Activated B cell treated with CpG ODN at 0.5 μM for 24 hours (primary cell): ENCODE data around the gene SLC39A1. TPM values are rescaled to one million over a fixed set of nuclear protein-coding genes. Genes with fewer than 3 reads are reported as not detected.

Experiments
- ATAC-seq: fragments of 200-7000 bp; cut with Tn5 transposase; one replicate; pipeline ENCODE4 v1.10.0; 2021; ENCODE audit warnings: low read depth, mild to moderate bottlenecking, moderate library complexity
- CTCF ChIA-PET: fragments of 350-600 bp; sonication (Branson Sonifier 250); formaldehyde crosslinking; loops from one replicate; lab custom pipeline; 2021; ENCODE audit warnings: antibody characterized with exemption; lab: Charles Lee
- POLR2A ChIA-PET: fragments of 350-600 bp; sonication (Branson Sonifier 250); formaldehyde crosslinking; loops from one replicate; lab custom pipeline; 2021; ENCODE audit warnings: antibody characterized with exemption; lab: Charles Lee
- DNase-seq: peaks from one replicate; pipeline ENCODE4 v3.0.0; 2022
- H3K27ac Mint-ChIP-seq: one replicate; pipeline ENCODE4 v1.8.0; 2020; ENCODE audit warnings: mixed read lengths
- H3K27me3 Mint-ChIP-seq: one replicate; pipeline ENCODE4 v1.8.0; 2021; ENCODE audit warnings: mixed read lengths
- H3K36me3 Mint-ChIP-seq: one replicate; pipeline ENCODE4 v1.8.0; 2021; ENCODE audit warnings: low read depth, mixed read lengths
- H3K4me1 Mint-ChIP-seq: one replicate; pipeline ENCODE4 v1.8.0; 2021; ENCODE audit warnings: mixed read lengths
- H3K4me3 Mint-ChIP-seq: one replicate; pipeline ENCODE4 v1.8.0; 2020; ENCODE audit warnings: mild to moderate bottlenecking, mixed read lengths
- H3K9me3 Mint-ChIP-seq: one replicate; pipeline ENCODE4 v1.8.0; 2020; ENCODE audit warnings: mixed read lengths
- CTCF ChIP-seq: fragments of 200-600 bp; IDR thresholded peaks from one replicate; pipeline ENCODE4 v1.8.0; 2022; ENCODE audit warnings: antibody characterized with exemption, mild to moderate bottlenecking
- intact Hi-C: fragments of 100-400 bp; cut with micrococcal nuclease; formaldehyde crosslinking; loops from one replicate; pipeline ENCODE4 v1.15.1; 2024
- total RNA-seq: library from RNA; stranded (reverse); gene quantifications from 2 replicates; pipeline ENCODE4 v1.2.3, GENCODE V29; 2022

Gene SLC39A1
- total RNA-seq, 1 donor from 2014 or later, result 56.3 TPM

DNA sequence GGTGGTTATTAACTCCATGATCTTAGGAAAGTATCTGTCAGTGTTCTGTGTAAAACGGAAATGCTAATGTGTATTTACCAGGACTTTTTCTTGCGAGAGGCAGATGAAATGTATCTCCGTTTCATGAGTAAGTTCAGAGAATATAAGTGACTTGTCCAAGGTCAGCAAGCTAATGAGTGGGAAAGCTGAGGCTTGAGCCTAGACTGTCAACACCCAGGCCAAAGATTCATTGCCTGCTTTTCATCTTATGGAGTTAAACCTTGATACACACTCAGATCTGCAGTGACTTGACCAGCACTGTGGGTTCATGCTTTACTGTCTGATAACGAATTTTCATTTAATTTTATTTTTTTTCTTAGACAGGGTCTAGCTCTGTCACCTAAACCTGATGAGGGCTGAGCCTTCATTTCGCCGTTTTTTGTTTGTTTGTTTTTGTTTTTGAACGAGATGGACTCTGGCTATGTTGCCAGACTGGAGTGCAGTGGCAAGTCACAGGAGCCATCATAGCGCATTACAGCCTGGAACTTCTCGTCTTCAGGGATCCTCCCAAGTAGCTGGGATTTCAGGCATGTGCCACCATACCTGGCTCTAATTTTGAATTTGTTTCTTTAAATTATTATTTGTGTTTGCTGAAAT is 15.1 kb upstream of the SLC39A1 start:
- Mint-ChIP-seq H3K9me3 (no peaks in the 10 kb centered on the region), H3K27me3 (no peaks in the 10 kb centered on the region), H3K4me1 (peaks cover 32% of the 10 kb centered on the region), H3K4me3 (peak overlapping the region; percentile 98), H3K36me3 (peaks cover 38% of the 10 kb centered on the region), H3K27ac (peak overlapping the region; percentile 96)
- intact Hi-C loops, result no loop called here
- DNase-seq, result no peak
- no peak for ATAC-seq
- POLR2A ChIA-PET, result interaction anchor here (0.6 to 8.0 kb wide), 11 partner anchors 8 to 412 kb away, joined by 3 to 230 read pairs (median 25); partner anchors contain the start of genes CREB3L4, CRTC2, DENND4B and GATAD2B
- CTCF ChIA-PET, result interaction anchor here (1.2 to 2.9 kb wide), 5 partner anchors 8 to 164 kb away, joined by 4 to 15 read pairs (median 7); partner anchors contain the start of genes CREB3L4, CRTC2 and RAB13
- TF ChIP-seq CTCF, result no peak

DNA sequence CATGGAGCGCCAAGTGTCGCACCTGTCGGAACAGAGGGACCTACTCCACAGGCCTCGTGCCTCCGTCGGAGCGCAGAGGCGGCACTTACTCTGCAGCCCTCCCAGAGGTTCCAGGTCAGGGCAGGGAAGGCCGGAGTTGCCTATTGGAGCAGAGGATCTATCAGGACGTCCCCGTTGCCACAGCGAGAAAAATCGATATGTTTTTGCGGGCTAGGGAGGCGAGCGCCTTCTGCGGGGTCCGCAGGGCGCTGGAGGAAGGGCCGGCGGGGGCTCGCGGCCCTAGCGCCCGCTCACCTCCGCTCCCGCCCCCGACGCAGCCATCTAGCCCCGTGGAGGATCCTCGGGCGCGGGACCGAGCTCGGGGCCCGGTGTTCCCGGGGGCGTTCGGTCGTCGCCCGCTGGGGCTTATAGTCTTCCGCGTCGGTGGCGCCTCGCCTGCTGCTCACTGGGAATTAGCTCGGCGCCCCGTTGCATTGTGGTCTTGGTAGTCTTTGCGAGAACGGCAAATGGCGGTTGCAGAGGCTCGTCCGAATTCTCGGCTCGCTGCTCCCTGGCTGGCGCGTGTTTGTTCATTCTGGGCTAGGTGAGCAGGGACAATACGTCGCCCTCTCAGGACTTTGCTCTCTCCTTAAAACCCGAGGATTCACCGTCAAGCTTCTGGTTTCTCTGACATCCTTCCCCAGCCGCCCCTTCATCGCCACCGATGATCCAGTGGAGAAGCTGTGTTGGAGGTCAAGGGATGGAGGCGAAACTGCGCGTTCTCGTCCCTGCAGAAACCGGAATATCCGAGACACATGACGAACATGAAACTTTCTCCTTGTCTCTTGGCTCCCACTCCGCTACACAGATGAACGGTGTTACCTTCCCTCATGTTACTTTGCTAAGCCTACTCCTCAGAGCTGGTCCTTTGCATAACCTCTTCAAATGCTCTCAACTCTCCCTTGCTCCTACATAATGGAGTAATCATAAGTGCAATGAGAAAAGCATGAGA is 14.2 kb upstream of the SLC39A1 start, which contains the start of gene JTB:
TSS of gene JTB (minus strand) at position 425 of the 991 bp plus-strand sequence. CDS start at position 3, 422 bp downstream.
- Mint-ChIP-seq H3K27ac (peak within 1 kb of the TSS; percentile 97), H3K36me3 (peaks cover 47% of the 10 kb centered on the region), H3K9me3 (no peaks in the 10 kb centered on the region), H3K27me3 (no peaks in the 10 kb centered on the region), H3K4me1 (peaks cover 32% of the 10 kb centered on the region), H3K4me3 (peak within 1 kb of the TSS; percentile 98)
- ATAC-seq, result peak; percentile 97
- peak; percentile 72 for DNase-seq
- intact Hi-C loops, result loop anchor here (1.0 to 2.0 kb wide), 5 partner anchors 8 to 55 kb away; partner anchors contain the start of genes CREB3L4, CRTC2, GATAD2B and RPS27
- CTCF ChIA-PET, result interaction anchor here (1.2 to 2.9 kb wide), 5 partner anchors 9 to 156 kb away, joined by 4 to 15 read pairs (median 8); partner anchors contain the start of genes CREB3L4, CRTC2, DENND4B and RAB13
- no peak for TF ChIP-seq CTCF
- POLR2A ChIA-PET, result interaction anchor here (0.5 to 8.0 kb wide), 21 partner anchors 9 to 442 kb away, joined by 3 to 230 read pairs (median 4); partner anchors contain the start of genes CREB3L4, CRTC2, DENND4B and GATAD2B

DNA sequence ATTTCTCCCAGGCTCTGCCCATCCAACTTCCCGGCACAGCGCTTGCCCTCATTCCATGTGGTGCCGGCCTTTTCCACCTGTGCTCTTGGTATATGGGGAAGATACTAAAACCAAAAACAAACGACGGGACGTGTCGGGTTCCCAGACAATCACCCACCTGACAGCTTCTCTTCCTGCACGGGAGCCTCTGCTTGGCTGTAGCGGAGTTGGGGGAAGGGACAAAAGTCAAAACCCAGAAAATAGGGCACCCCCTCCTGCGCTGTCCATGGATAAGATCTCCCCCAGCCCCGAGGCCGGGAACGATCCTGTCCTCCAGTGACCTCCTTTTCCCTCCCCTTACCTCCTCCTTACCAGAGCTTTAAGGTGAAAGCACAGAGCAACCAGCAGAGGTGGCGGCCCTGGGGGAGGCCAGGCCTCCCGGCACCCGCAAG is 13.5 kb upstream of the SLC39A1 start:
- H3K27me3 Mint-ChIP-seq, result no peaks in the 10 kb centered on the region
- peaks cover 48% of the 10 kb centered on the region for H3K36me3 Mint-ChIP-seq
- peaks cover 32% of the 10 kb centered on the region for H3K4me1 Mint-ChIP-seq
- no peaks in the 10 kb centered on the region for H3K9me3 Mint-ChIP-seq
- ChIA-PET POLR2A (interaction anchor here (0.5 to 8.0 kb wide), 16 partner anchors 10 to 412 kb away, joined by 3 to 230 read pairs (median 4); partner anchors contain the start of genes CREB3L4, CRTC2, DENND4B and GATAD2B), CTCF (interaction anchor here (1.2 to 2.9 kb wide), 4 partner anchors 9 to 30 kb away, joined by 4 to 15 read pairs (median 11); partner anchors contain the start of genes CREB3L4, CRTC2, DENND4B and RAB13)
- DNase-seq (no peak), ATAC-seq (no peak)
- intact Hi-C loops, result loop anchor here (1.0 to 2.0 kb wide), 5 partner anchors 8 to 54 kb away; partner anchors contain the start of genes CREB3L4, CRTC2, GATAD2B and RPS27
- peak overlapping the region; percentile 98 for H3K4me3 Mint-ChIP-seq
- H3K27ac Mint-ChIP-seq, result peak overlapping the region; percentile 97
- TF ChIP-seq CTCF, result no peak

- Mint-ChIP-seq H3K36me3 (peaks cover 48% of the 10 kb centered on the region), H3K9me3 (no peaks in the 10 kb centered on the region), H3K27ac (peak overlapping the region; percentile 43), H3K4me1 (peaks cover 38% of the 10 kb centered on the region), H3K4me3 (no peak overlapping the region), H3K27me3 (no peaks in the 10 kb centered on the region)
- TF ChIP-seq CTCF, result no peak
- no peak for ATAC-seq
- DNase-seq, result no peak
- intact Hi-C loops, result no loop called here
- ChIA-PET POLR2A (interaction anchor here (0.7 to 2.0 kb wide), 4 partner anchors 11 to 166 kb away, joined by 3 to 8 read pairs (median 5); partner anchors contain the start of gene SLC39A1), CTCF (no interaction called here)
Measured at GRCh38 chr1:153973525-153973924, 10.2 kb upstream of the SLC39A1 start.
